HEK293T (cell line): ENCODE data around the gene SETD1A.

ENCODE experiments used
- CTCF ChIA-PET: fragments of 350-600 bp; formaldehyde crosslinking; extraction: SDS; loops from one replicate; lab custom pipeline; 2021; ENCODE audit warnings: antibody characterized with exemption, inconsistent platforms; lab: Yijun Ruan, JAX
- POLR2A ChIA-PET: fragments of 350-600 bp; formaldehyde crosslinking; extraction: SDS; loops from one replicate; lab custom pipeline; 2020; ENCODE audit warnings: antibody characterized with exemption, inconsistent platforms; lab: Yijun Ruan, JAX
- DNase-seq: peaks from one replicate; pipeline ENCODE4 v3.0.0; 2012; ENCODE audit warnings: mixed read lengths; ENCODE audit errors: extremely low spot score
- ARNT ChIP-seq: fragments of 450-650 bp; IDR thresholded peaks from 2 replicates; pipeline ENCODE4 v1.6.1; 2017; ENCODE audit warnings: mild to moderate bottlenecking
- BHLHE40 ChIP-seq: fragments of 450-650 bp; IDR thresholded peaks from 2 replicates; pipeline ENCODE4 v1.6.1; 2016; ENCODE audit warnings: mild to moderate bottlenecking, moderate library complexity, borderline replicate concordance
- CTBP1 ChIP-seq: fragments of 450-650 bp; IDR thresholded peaks from 2 replicates; pipeline ENCODE4 v1.6.1; 2016; ENCODE audit warnings: borderline replicate concordance
- ELF4 ChIP-seq: fragments of 450-650 bp; IDR thresholded peaks from 2 replicates; pipeline ENCODE4 v1.6.1; 2017; ENCODE audit warnings: antibody characterized with exemption
- FOXA1 ChIP-seq: fragments of 450-650 bp; IDR thresholded peaks from 2 replicates; pipeline ENCODE4 v1.6.1; 2016; ENCODE audit warnings: mild to moderate bottlenecking
- FOXK2 ChIP-seq: fragments of 450-650 bp; IDR thresholded peaks from 2 replicates; pipeline ENCODE4 v1.6.1; 2016; ENCODE audit warnings: mild to moderate bottlenecking
- FOXM1 ChIP-seq: fragments of 450-650 bp; IDR thresholded peaks from 2 replicates; pipeline ENCODE4 v1.6.1; 2017; ENCODE audit warnings: mild to moderate bottlenecking, borderline replicate concordance
- HDGF ChIP-seq: fragments of 450-650 bp; IDR thresholded peaks from 2 replicates; pipeline ENCODE4 v1.6.1; 2017; ENCODE audit warnings: antibody characterized with exemption, borderline replicate concordance
- L3MBTL2 ChIP-seq: fragments of 450-650 bp; conservative IDR thresholded peaks from 2 replicates; pipeline ENCODE4 v1.6.1; 2016; ENCODE audit warnings: mild to moderate bottlenecking
- LEF1 ChIP-seq: fragments of 450-650 bp; IDR thresholded peaks from 2 replicates; pipeline ENCODE4 v1.6.1; 2017; ENCODE audit warnings: mild to moderate bottlenecking, borderline replicate concordance
- NFRKB ChIP-seq: fragments of 450-650 bp; IDR thresholded peaks from 2 replicates; pipeline ENCODE4 v1.6.1; 2016; ENCODE audit warnings: mild to moderate bottlenecking, moderate library complexity
- PKNOX1 ChIP-seq: fragments of 450-650 bp; IDR thresholded peaks from 2 replicates; pipeline ENCODE4 v1.6.1; 2016
- SP1 ChIP-seq: fragments of 450-650 bp; IDR thresholded peaks from 2 replicates; pipeline ENCODE4 v1.6.1; 2017
- SUZ12 ChIP-seq: fragments of 450-650 bp; IDR thresholded peaks from 2 replicates; pipeline ENCODE4 v1.6.1; 2016; ENCODE audit warnings: mild to moderate bottlenecking
- TARDBP ChIP-seq: fragments of 450-650 bp; IDR thresholded peaks from 2 replicates; pipeline ENCODE4 v1.6.1; 2016
- ZNF384 ChIP-seq: fragments of 450-650 bp; IDR thresholded peaks from 2 replicates; pipeline ENCODE4 v1.6.1; 2016

Gene SETD1A

GRCh38 chr16:30926937-30927788, 30.4 kb upstream of the SETD1A start:
- POLR2A ChIA-PET = interaction anchor here (0.8 to 2.0 kb wide), 9 partner anchors 9 to 122 kb away, joined by 3 to 9 read pairs (median 4); partner anchors contain the start of genes CTF1, ORAI3 and SETD1A

GRCh38 chr16:30927789-30928378, 29.7 kb upstream of the SETD1A start:
- DNase-seq = peak; percentile 81
- ChIA-PET POLR2A (interaction anchor here (0.6 to 2.0 kb wide), 8 partner anchors 13 to 141 kb away, joined by 3 to 9 read pairs (median 4); partner anchors contain the start of genes ORAI3 and ZNF629), CTCF (interaction anchor here (1.0 to 1.5 kb wide), 2 partner anchors 10 to 14 kb away, joined by 3 to 6 read pairs; no protein-coding TSS in a partner anchor)
- TF ChIP-seq HDGF (peak; percentile 64), FOXA1 (no peak), ELF4 (no peak), ZNF384 (no peak), CTBP1 (no peak), PKNOX1 (no peak), SP1 (no peak), ARNT (no peak)

More at GRCh38 chr16:30926937-30927788, 30.4 kb upstream of the SETD1A start:
- no peak for DNase-seq
- CTCF ChIA-PET = interaction anchor here (0.6 to 1.5 kb wide), 5 partner anchors 10 to 82 kb away, joined by 3 to 7 read pairs (median 3); no protein-coding TSS in a partner anchor
- no peak for TF ChIP-seq PKNOX1
- TF ChIP-seq SUZ12 = no peak
- no peak for TF ChIP-seq SP1
- no peak for TF ChIP-seq NFRKB
- no peak for TF ChIP-seq ELF4

- ChIA-PET CTCF (interaction anchor here (1.0 to 1.5 kb wide), 2 partner anchors 9 to 14 kb away, joined by 3 to 6 read pairs; no protein-coding TSS in a partner anchor), POLR2A (interaction anchor here (0.6 to 1.9 kb wide), 5 partner anchors 13 to 142 kb away, joined by 3 to 9 read pairs (median 3); partner anchors contain the start of gene ZNF629)
- TF ChIP-seq HDGF (no peak), ELF4 (no peak), SP1 (no peak), BHLHE40 (no peak), NFRKB (no peak), PKNOX1 (no peak), FOXK2 (no peak), CTBP1 (no peak), TARDBP (no peak), LEF1 (no peak), FOXA1 (no peak), ARNT (no peak), SUZ12 (no peak), L3MBTL2 (no peak), ZNF384 (no peak)
- DNase-seq = no peak
Observed at GRCh38 chr16:30928390-30928789, 29.2 kb upstream of the SETD1A start.

- TF ChIP-seq NFRKB = no peak
- no peak for TF ChIP-seq HDGF
- no peak for TF ChIP-seq SP1
- no peak for TF ChIP-seq L3MBTL2
- no peak for TF ChIP-seq FOXM1
- TF ChIP-seq TARDBP = no peak
- no peak for TF ChIP-seq ARNT
- TF ChIP-seq CTBP1 = no peak
- no peak for TF ChIP-seq ZNF384
- no peak for TF ChIP-seq PKNOX1
- DNase-seq = no peak
- ChIA-PET CTCF (no interaction called here), POLR2A (interaction anchor here (0.8 to 1.4 kb wide), 2 partner anchors 12 to 13 kb away, joined by 3 to 5 read pairs; no protein-coding TSS in a partner anchor)
Observed at GRCh38 chr16:30929167-30929566, 28.4 kb upstream of the SETD1A start.

GRCh38 chr16:30930160-30930571, 27.4 kb upstream of the SETD1A start:
- DNase-seq = no peak
- TF ChIP-seq FOXA1 = no peak
- TF ChIP-seq SUZ12 = no peak
- CTCF ChIA-PET = no interaction called here
- POLR2A ChIA-PET = interaction anchor here (0.7 kb wide), 1 partner anchor 28 kb away, joined by 3 read pairs; no protein-coding TSS in a partner anchor
